PC-9 (cell line): ENCODE measurements around the gene MPZL1.

Experiments used
- CTCF ChIP-seq: fragments of 200-600 bp; sonication (generic); conservative IDR thresholded peaks from 2 replicates; pipeline ENCODE4 v1.6.1; 2017; ENCODE audit warnings: mixed run types, antibody characterized with exemption, mild to moderate bottlenecking, moderate library complexity
- EZH2 ChIP-seq: fragments of 200-600 bp; sonication (generic); IDR thresholded peaks from 2 replicates; pipeline ENCODE4 v1.8.0; 2017; ENCODE audit warnings: antibody characterized with exemption, low read depth

DNA sequence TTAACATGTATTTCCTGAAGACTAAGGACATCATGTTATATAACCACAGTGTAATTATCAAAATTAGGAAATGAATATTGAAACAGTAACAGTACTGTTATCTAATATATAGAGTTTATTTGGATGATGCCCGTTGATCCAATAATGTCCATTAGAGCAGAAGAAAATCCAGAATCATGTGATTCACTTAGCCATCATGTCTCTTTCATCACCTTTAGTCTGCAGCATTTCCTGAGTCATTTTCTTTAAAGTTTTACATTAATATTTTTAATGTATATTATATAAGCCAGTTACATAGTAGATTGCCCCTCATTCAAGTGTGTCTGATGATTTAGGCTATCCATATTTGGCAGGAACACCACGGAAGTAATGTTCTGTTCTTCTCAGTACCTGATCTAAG lies 28.9 kb downstream of the MPZL1 start:
- TF ChIP-seq CTCF: no peak
- no peak for TF ChIP-seq EZH2
